Heart left ventricle (tissue), 16 donors: ENCODE measurements around the gene RGS14. TPM values are rescaled to one million over a fixed set of nuclear protein-coding genes. Genes with fewer than 3 reads are reported as not detected.

Experiments used
- ATAC-seq, 4 donors: fragments of 200-7000 bp; cut with Tn5 transposase; one replicate each; pipeline ENCODE4 v1.9.1; 2020 to 2022; ENCODE audit warnings: moderate library complexity in 4 of 4, mild to moderate bottlenecking in 3 of 4, moderate number of reproducible peaks in 1 of 4
- DNase-seq, 5 donors: peaks; one replicate each; pipeline ENCODE4 v3.0.0-alpha.2; 2020
- H3K27ac ChIP-seq, 12 donors: fragments of 200-600 bp; sonication (generic) in 4 of 12; one replicate each; pipeline versions ENCODE4 v1.5.0 to v1.8.0; 2016 to 2022; ENCODE audit warnings: mild to moderate bottlenecking in 2 of 12
- H3K27me3 ChIP-seq, 9 donors: fragments of 200-600 bp; sonication (generic) in 2 of 9; one replicate each; pipeline versions ENCODE4 v1.5.1 to v1.8.0; 2016 to 2022; ENCODE audit warnings: mild to moderate bottlenecking in 3 of 9
- H3K36me3 ChIP-seq, 9 donors: fragments of 200-600 bp; sonication (generic) in 2 of 9; one replicate each; pipeline versions ENCODE4 v1.5.0 to v1.8.0; 2018 to 2022; ENCODE audit warnings: mild to moderate bottlenecking in 2 of 9
- H3K4me1 ChIP-seq, 12 donors: fragments of 200-600 bp; sonication (generic) in 4 of 12; one replicate each; pipeline versions ENCODE4 v1.5.0 to v1.8.0; 2016 to 2022; ENCODE audit warnings: mild to moderate bottlenecking in 3 of 12
- H3K4me3 ChIP-seq, 12 donors: fragments of 200-600 bp; sonication (generic) in 4 of 12; one replicate each; pipeline versions ENCODE4 v1.5.0 to v1.8.0; 2017 to 2022; ENCODE audit warnings: mild to moderate bottlenecking in 9 of 12, moderate library complexity in 4 of 12
- H3K9me3 ChIP-seq, 12 donors: fragments of 200-600 bp; sonication (generic) in 4 of 12; one replicate each; pipeline versions ENCODE4 v1.5.0 to v1.8.0; 2016 to 2022; ENCODE audit warnings: mild to moderate bottlenecking in 1 of 12
- POLR2A ChIP-seq, 2 donors: fragments of 450-650 bp; IDR thresholded peaks; one replicate each; pipeline ENCODE4 v1.6.1; 2017; ENCODE audit warnings: antibody characterized with exemption in 2 of 2, mild to moderate bottlenecking in 2 of 2, moderate library complexity in 2 of 2
- WGBS, 4 donors: extraction: QIAGEN DNeasy Blood & Tissue Kit in 2 of 4; methylation state at CpG; one replicate each; pipeline versions ENCODE4 v1.1.5 to v1.1.7; 2013 to 2018; 5-methylcytosine and 5-hydroxymethylcytosine counted together
- intact Hi-C, 10 donors: fragments of 100-400 bp; cut with DNase I; formaldehyde crosslinking; loops; one replicate each; pipeline versions ENCODE4 v1.11.1 to v1.14.2; 2022
- polyA plus RNA-seq, 2 donors: library from polyadenylated mRNA; stranded (reverse); fragments of 200-250 nt; gene quantifications; one replicate each; pipeline ENCODE4 v1.2.3, GENCODE V29; 2013
- total RNA-seq, 9 donors: library from RNA; depleted of rRNA in 2 of 9; stranded (reverse); fragments of >200 nt in 2 of 9; fragmentation: NEBNext Ultra II Directional in 3 of 9; extraction: Animal tissue kit (Norgen Biotek cat#: 25700) in 3 of 9; gene quantifications; one replicate each; pipeline versions ENCODE4 v1.1.0 to v1.2.4, GENCODE V29; 2016 to 2023
- TF ChIP-seq, protein P1 (sequence below), 12 donors: fragments of 200-600 bp; sonication (generic) in 4 of 12; IDR thresholded peaks; one replicate each; pipeline versions ENCODE4 v1.5.0 to v1.8.0; 2018 to 2022; ENCODE audit warnings: antibody characterized with exemption in 12 of 12, mild to moderate bottlenecking in 5 of 12
- donor health status: ischemic (EF 13 %, LVEDD 7.1; RV severe dilation, severe dysfunction).
- donor health status: healthy with polysubstance abuse.
- donor health status: DM: no; HTN: yes; CAD: no.
- donor health status: DM: no; HTN: no; CAD: no.
- donor health status: ischemic (EF 25% LVEDD 6.9; RV normal size, moderate dysfunction).
- donor health status: ischemic (EF 25% LVEDD 5.7; RV mildly dilated, moderate dysfunction).
- donor health status: healthy.
- donor health status: DM: yes; HTN: yes; CAD: no.
- donor health status: ischemic (EF 35%, LVEDD 5.7; RV mildly dilated, moderate dysfunction).
- donor health status: nonischemic (EF 11% LVEDD 7.7; RV severe dilation, severe dysfunction).
- donor health status: DM: yes; HTN: yes; CAD: no.
- donor health status: PGD.
- donor health status: ischemic (EF 29% LVEDD 5.4; RV normal size, mild dysfunction).
- donor health status: nonischemic (EF 23%, LVEDD 6.1; RV moderate dilation, normal function).

The RGS14 gene
- total and polyA plus RNA-seq, 11 donors: 1.3 to 10.7 (median 3.7) TPM

DNA sequence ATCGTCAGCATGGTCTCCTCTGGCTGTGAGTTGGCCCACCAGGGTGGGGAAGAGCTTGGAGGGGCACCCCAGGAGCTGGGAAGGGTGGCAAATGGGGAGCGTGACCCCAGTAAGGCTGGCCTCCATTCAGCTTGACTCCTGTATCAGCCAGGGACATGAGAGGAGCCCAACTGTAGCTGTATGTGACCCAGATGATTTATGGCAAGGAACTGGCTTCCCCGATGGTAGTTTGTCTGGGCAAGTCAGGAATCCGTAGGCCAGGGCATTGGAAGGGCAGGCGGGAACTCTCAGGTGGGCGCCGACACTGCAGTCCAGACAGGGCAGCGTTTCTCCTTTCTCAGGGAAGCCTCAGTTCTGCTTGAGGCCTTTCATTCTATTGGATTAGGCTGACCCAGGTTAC lies 28.8 kb downstream of the RGS14 start:
- Histone ChIP-seq H3K36me3 (no peaks in the 10 kb centered on the region), H3K27me3 (peaks cover 0 to 35% (median 0%) of the 10 kb centered on the region in 9 donors), H3K4me3 (no peak overlapping the region), H3K4me1 (peaks cover 0 to 25% (median 0%) of the 10 kb centered on the region in 12 donors), H3K27ac (no peak overlapping the region), H3K9me3 (no peaks in the 10 kb centered on the region)
- intact Hi-C loops: loop anchor here in 2 of 10 donors (10.0 kb wide), 2 partner anchors 72 to 272 kb away; partner anchors contain the start of gene MXD3 (in 1 of the 2)
- ATAC-seq: no peak
- no peak for TF ChIP-seq POLR2A (IDR thresholded peaks at IDR 0.05)
- TF ChIP-seq, protein P1, sequence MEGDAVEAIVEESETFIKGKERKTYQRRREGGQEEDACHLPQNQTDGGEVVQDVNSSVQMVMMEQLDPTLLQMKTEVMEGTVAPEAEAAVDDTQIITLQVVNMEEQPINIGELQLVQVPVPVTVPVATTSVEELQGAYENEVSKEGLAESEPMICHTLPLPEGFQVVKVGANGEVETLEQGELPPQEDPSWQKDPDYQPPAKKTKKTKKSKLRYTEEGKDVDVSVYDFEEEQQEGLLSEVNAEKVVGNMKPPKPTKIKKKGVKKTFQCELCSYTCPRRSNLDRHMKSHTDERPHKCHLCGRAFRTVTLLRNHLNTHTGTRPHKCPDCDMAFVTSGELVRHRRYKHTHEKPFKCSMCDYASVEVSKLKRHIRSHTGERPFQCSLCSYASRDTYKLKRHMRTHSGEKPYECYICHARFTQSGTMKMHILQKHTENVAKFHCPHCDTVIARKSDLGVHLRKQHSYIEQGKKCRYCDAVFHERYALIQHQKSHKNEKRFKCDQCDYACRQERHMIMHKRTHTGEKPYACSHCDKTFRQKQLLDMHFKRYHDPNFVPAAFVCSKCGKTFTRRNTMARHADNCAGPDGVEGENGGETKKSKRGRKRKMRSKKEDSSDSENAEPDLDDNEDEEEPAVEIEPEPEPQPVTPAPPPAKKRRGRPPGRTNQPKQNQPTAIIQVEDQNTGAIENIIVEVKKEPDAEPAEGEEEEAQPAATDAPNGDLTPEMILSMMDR (IDR thresholded peaks at IDR 0.05): no peak
- DNase-seq: no peak
- WGBS, 4 donors: 86 to 91% (median 90%) methylated on average over 7 to 8 of the region's 8 CpGs

DNA sequence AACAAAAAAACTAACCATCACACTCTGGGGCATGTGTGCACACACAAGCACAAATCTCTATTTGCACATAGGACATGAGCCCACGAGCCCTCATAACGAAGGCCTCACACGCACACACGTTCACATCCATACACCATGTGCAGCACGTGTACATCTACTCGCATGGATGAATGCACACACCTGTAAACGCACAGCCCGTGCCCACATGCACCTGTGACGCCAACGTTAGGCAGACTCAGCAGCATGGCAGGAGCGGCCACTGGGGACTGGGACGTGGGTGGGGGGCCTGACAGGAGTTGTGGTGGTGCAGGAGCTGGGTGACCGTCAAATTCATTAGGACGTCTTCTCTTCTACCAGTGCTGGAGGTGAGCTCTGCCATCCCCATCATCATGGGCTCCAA lies 29.7 kb downstream of the RGS14 start:
- Histone ChIP-seq H3K36me3 (no peaks in the 10 kb centered on the region), H3K4me3 (no peak overlapping the region), H3K9me3 (no peaks in the 10 kb centered on the region), H3K27ac (no peak overlapping the region), H3K27me3 (peaks cover 0 to 33% (median 0%) of the 10 kb centered on the region in 9 donors), H3K4me1 (peaks cover 0 to 25% (median 0%) of the 10 kb centered on the region in 12 donors)
- no peak for TF ChIP-seq POLR2A (IDR thresholded peaks at IDR 0.05)
- TF ChIP-seq, protein P1 (IDR thresholded peaks at IDR 0.05): no peak
- WGBS, 4 donors: 83 to 91% (median 87%) methylated on average over 14 of the region's 14 CpGs
- ATAC-seq (no peak), DNase-seq (no peak)
- intact Hi-C loops: loop anchor here in 2 of 10 donors (10.0 kb wide), 2 partner anchors 73 to 273 kb away; partner anchors contain the start of gene MXD3 (in 1 of the 2)

GRCh38 chr5:177388521-177389052 lies 30.9 kb downstream of the RGS14 start:
- Histone ChIP-seq H3K4me1 (peaks cover 0 to 25% (median 0%) of the 10 kb centered on the region in 12 donors), H3K27me3 (peaks cover 0 to 29% (median 0%) of the 10 kb centered on the region in 9 donors), H3K27ac (peak overlapping the region in 1 of 12 donors; percentile 68), H3K4me3 (no peak overlapping the region), H3K36me3 (no peaks in the 10 kb centered on the region), H3K9me3 (no peaks in the 10 kb centered on the region)
- TF ChIP-seq POLR2A (IDR thresholded peaks at IDR 0.05): no peak
- TF ChIP-seq, protein P1 (IDR thresholded peaks at IDR 0.05): no peak
- WGBS, 4 donors: 87 to 91% (median 90%) methylated on average over 10 of the region's 10 CpGs
- intact Hi-C loops: loop anchor here in 2 of 10 donors (10.0 kb wide), 2 partner anchors 74 to 274 kb away; partner anchors contain the start of gene MXD3 (in 1 of the 2)
- DNase-seq (no peak), ATAC-seq (no peak)

DNA sequence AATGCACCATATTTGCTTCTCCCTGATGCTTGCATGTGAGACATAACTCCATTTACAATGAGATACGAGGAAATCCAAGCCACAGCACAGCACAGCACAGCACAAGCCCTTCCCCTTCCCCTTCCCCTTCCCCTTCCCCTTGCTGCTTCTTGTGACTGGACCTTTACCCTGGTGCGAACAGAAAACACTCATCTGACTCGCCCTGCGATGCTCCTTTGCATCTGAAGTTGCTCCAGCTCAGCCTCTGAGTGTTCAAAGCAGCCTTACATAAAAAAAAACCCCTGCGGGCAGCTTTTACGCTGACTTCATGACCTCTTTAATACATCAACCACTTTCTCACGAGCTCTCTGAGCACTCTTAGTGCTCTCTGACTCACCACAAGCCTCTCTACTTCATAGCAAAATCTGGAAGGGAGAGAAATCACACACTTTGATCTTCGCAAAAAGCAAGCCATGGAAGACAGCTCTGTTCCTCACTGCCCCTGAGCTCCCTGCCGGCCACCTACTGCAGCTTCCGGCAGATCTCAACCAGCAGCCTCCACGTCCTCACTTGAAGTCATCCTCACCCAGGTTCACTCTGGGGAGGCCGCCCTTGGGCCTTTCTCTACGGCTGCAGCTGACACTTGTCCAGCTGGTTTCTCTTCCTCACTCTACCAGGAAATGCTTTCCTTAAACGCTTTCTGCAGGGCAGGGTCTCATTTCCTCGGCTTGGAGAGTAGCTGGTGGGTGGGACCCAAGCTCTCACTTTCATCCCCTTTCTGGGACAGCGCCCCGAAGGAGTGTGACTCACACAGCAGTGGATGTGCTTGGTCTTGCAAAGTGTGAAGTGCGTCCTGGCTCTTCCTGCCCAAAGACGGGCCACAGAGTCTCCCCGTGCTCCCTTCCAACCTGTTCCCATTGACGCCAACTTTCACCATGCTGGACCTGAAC lies 31.8 kb downstream of the RGS14 start:
- intact Hi-C loops: loop anchor here in 9 of 10 donors (1.0 to 10.0 kb wide), 8 partner anchors 65 to 275 kb away; partner anchors contain the start of genes MXD3 (in 1 of the 9) and PDLIM7 (in 1 of the 9)
- Histone ChIP-seq H3K36me3 (no peaks in the 10 kb centered on the region), H3K27ac (peak overlapping the region in 2 of 12 donors; percentile 12 to 68), H3K9me3 (no peaks in the 10 kb centered on the region), H3K4me1 (peaks cover 0 to 25% (median 0%) of the 10 kb centered on the region in 12 donors), H3K27me3 (peaks cover 0 to 26% (median 0%) of the 10 kb centered on the region in 9 donors), H3K4me3 (no peak overlapping the region)
- ATAC-seq: peak in 3 of 4 donors; percentile 41 to 46 (median 43)
- WGBS, 4 donors: 33 to 43% (median 40%) methylated on average over 21 of the region's 21 CpGs
- DNase-seq: no peak
- TF ChIP-seq, protein P1 (IDR thresholded peaks at IDR 0.05): no peak
- no peak for TF ChIP-seq POLR2A (IDR thresholded peaks at IDR 0.05)
